HL-60 (cell line): ENCODE measurements around the gene TPM3.

Source experiments
- CTCF ChIP-seq: IDR thresholded peaks from one replicate; pipeline ENCODE4 v1.5.1; 2011; ENCODE audit warnings: low read length, control low read depth, inconsistent platforms; ENCODE audit not compliant: insufficient read depth
- GABPA ChIP-seq: IDR thresholded peaks from 2 replicates; pipeline ENCODE4 v1.6.1; 2012; ENCODE audit warnings: low read depth
- POLR2AphosphoS5 ChIP-seq: IDR thresholded peaks from 2 replicates; pipeline ENCODE4 v1.6.1; 2012; ENCODE audit warnings: low read depth
- REST ChIP-seq: IDR thresholded peaks from 2 replicates; pipeline ENCODE4 v1.6.1; 2012; ENCODE audit warnings: low read depth; ENCODE audit not compliant: insufficient replicate concordance

GRCh38 chr1:154191990-154192461, at the start of gene TPM3:
- TF ChIP-seq CTCF: no peak
- TF ChIP-seq POLR2AphosphoS5: no peak
- TF ChIP-seq REST: no peak
- TF ChIP-seq GABPA: no peak
